Spleen (tissue), 7 donors: ENCODE results near the gene BCL6B.

Source experiments
- POLR2AphosphoS5 ChIP-seq, 3 donors: sonication (generic); formaldehyde crosslinking; IDR thresholded peaks; one replicate each; pipeline ENCODE4 v1.5.1; 2017; ENCODE audit warnings: antibody characterized with exemption in 3 of 3
- TF ChIP-seq, protein P1 (sequence below), 11 experiments: fragments of 200-600 bp in 7 of 11; fragments of 450-650 bp in 4 of 11; sonication (generic) in 4 of 11; IDR thresholded peaks in 8 of 11; conservative IDR thresholded peaks in 3 of 11; 1 replicate in 7 of 11; 2 replicates in 4 of 11; pipeline versions ENCODE4 v1.4.0 to v1.8.0; 2016 to 2021; ENCODE audit warnings: antibody characterized with exemption in 11 of 11, inconsistent platforms in 4 of 11, mild to moderate bottlenecking in 1 of 11
- donor health status: DM: no; HTN: no; CAD: no; lungs with moderate emphysema.
- donor health status: DM: no; HTN: no; CAD: no.
- donor health status: DM: no; HTN: no; CAD: no.

DNA sequence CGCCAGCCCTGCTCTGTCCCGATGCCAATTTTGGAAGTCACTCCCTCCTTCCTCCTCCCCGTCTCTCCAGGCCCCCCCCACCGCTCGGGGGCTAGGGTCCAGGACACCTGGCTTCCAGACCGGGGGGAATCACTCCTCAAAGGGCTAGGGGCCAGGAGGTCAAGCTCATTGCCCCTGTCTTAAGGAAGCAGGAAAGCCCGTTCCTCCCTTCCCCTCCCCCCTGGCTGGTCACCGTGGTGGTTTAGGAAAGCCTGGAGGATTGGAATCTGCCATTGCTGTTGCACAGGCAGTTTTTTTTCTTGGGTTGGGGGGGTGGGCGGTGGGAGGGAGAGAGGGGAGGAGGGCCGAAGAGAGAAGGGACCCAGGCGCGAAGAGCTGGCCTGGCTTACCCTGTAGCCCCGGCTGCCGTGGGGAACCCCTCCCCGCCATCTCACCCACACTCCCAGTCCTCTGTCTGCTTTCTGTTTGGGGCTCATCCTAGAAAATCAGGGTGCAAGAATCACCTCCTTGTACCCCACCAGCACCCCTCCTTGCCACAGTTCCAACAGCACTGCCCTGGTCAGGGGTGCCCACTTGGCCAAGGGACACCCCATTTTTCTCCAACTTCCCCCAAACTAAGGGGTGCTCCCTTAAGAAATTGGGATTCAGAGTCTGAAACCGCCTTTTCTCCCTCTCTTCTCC lies 2.9 kb upstream of the BCL6B start:
- peak in 1 of 3 donors; percentile 43 for TF ChIP-seq POLR2AphosphoS5 (IDR thresholded peaks at IDR 0.05)
- TF ChIP-seq, protein P1, sequence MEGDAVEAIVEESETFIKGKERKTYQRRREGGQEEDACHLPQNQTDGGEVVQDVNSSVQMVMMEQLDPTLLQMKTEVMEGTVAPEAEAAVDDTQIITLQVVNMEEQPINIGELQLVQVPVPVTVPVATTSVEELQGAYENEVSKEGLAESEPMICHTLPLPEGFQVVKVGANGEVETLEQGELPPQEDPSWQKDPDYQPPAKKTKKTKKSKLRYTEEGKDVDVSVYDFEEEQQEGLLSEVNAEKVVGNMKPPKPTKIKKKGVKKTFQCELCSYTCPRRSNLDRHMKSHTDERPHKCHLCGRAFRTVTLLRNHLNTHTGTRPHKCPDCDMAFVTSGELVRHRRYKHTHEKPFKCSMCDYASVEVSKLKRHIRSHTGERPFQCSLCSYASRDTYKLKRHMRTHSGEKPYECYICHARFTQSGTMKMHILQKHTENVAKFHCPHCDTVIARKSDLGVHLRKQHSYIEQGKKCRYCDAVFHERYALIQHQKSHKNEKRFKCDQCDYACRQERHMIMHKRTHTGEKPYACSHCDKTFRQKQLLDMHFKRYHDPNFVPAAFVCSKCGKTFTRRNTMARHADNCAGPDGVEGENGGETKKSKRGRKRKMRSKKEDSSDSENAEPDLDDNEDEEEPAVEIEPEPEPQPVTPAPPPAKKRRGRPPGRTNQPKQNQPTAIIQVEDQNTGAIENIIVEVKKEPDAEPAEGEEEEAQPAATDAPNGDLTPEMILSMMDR (IDR thresholded peaks at IDR 0.05 in 8 of 11, conservative IDR thresholded peaks at IDR 0.05 in 3 of 11): no peak
